ENCODE results near the gene CNTN5.

The CNTN5 gene

GRCh38 chr11:99489581-99489980, 468.8 kb downstream of the CNTN5 start:
- no peaks in the 10 kb centered on the region for H3K4me1 ChIP-seq (ENCODE audit: control insufficient read depth, insufficient read depth, low read length)
- no peak overlapping the region for H3K9ac ChIP-seq (ENCODE audit: low read depth, low read length)
- no peaks in the 10 kb centered on the region for H3K27me3 ChIP-seq (ENCODE audit: control insufficient read depth, insufficient read depth, low read length)
- no peak overlapping the region for H3K4me3 ChIP-seq (ENCODE audit: low read depth, low read length)
- no peaks in the 10 kb centered on the region for H3K9me3 ChIP-seq (ENCODE audit: control insufficient read depth, insufficient read depth, low read length)
- no peaks in the 10 kb centered on the region for H3K36me3 ChIP-seq (ENCODE audit: control insufficient read depth, insufficient read depth, low read length)

- H3K4me3 ChIP-seq (ENCODE audit: low read depth, low read length): no peak overlapping the region
- H3K9ac ChIP-seq (ENCODE audit: low read depth, low read length): no peak overlapping the region
- H3K27me3 ChIP-seq (ENCODE audit: control insufficient read depth, insufficient read depth, low read length): no peaks in the 10 kb centered on the region
- no peaks in the 10 kb centered on the region for H3K36me3 ChIP-seq (ENCODE audit: control insufficient read depth, insufficient read depth, low read length)
- H3K4me1 ChIP-seq (ENCODE audit: control insufficient read depth, insufficient read depth, low read length): no peaks in the 10 kb centered on the region
- H3K9me3 ChIP-seq (ENCODE audit: control insufficient read depth, insufficient read depth, low read length): no peaks in the 10 kb centered on the region
These were observed 473.3 kb downstream of the CNTN5 start for GRCh38 chr11:99494065-99494464.

GRCh38 chr11:99501655-99502054, 480.9 kb downstream of the CNTN5 start:
- Histone ChIP-seq H3K9me3 (ENCODE audit: control insufficient read depth, insufficient read depth, low read length) (no peaks in the 10 kb centered on the region), H3K4me3 (ENCODE audit: low read depth, low read length) (no peak overlapping the region), H3K9ac (ENCODE audit: low read depth, low read length) (no peak overlapping the region)

DNA sequence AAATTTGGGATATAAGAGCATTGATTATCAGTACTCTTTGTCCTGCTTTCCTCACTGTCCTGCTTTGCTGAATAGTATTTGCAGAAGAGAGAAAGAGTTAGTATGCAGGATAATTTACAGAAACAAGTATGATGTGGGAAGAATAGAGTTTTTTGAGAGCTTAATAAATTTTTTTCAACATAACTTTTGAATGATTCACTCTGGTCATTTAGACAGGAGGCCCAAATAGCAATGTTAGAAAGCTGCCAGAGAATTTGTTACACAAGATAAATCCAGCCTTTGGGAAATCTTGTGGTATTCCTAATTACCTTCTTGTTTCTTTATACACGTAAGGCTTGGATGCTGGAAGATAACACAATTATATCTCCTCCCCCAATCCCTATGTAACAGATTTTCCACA, 484.6 kb downstream of the CNTN5 start:
- Histone ChIP-seq H3K9ac (ENCODE audit: low read depth, low read length) (no peak overlapping the region), H3K9me3 (ENCODE audit: control insufficient read depth, insufficient read depth, low read length) (no peaks in the 10 kb centered on the region), H3K4me3 (ENCODE audit: low read depth, low read length) (no peak overlapping the region), H3K4me1 (ENCODE audit: control insufficient read depth, insufficient read depth, low read length) (no peaks in the 10 kb centered on the region), H3K27me3 (ENCODE audit: control insufficient read depth, insufficient read depth, low read length) (no peaks in the 10 kb centered on the region), H3K36me3 (ENCODE audit: control insufficient read depth, insufficient read depth, low read length) (no peaks in the 10 kb centered on the region)

More at GRCh38 chr11:99501655-99502054, 480.9 kb downstream of the CNTN5 start:
- Histone ChIP-seq H3K4me1 (ENCODE audit: control insufficient read depth, insufficient read depth, low read length) (no peaks in the 10 kb centered on the region), H3K27me3 (ENCODE audit: control insufficient read depth, insufficient read depth, low read length) (no peaks in the 10 kb centered on the region), H3K36me3 (ENCODE audit: control insufficient read depth, insufficient read depth, low read length) (no peaks in the 10 kb centered on the region)

DNA sequence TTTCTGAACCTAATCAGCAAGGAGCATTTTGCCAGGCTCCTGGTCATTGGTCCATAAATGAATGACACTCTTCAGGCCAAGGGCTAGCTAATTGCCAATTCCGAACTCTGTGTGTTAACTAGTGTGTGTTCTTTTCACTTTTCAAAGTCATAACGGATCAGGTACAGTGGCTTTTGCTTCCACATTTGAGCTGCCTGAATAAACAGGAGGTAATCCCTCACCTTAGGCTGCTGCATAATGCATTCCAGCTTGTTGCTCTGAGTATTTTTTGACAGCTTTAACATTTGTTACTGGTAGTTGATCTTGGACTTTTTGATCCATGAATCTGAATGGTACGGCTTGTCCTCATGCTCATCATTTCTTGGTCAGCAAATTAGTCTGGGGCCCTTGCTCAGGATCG, 485.1 kb downstream of the CNTN5 start:
- H3K27me3 ChIP-seq (ENCODE audit: control insufficient read depth, insufficient read depth, low read length): no peaks in the 10 kb centered on the region
- no peak overlapping the region for H3K9ac ChIP-seq (ENCODE audit: low read depth, low read length)
- no peaks in the 10 kb centered on the region for H3K36me3 ChIP-seq (ENCODE audit: control insufficient read depth, insufficient read depth, low read length)
- no peaks in the 10 kb centered on the region for H3K4me1 ChIP-seq (ENCODE audit: control insufficient read depth, insufficient read depth, low read length)
- no peaks in the 10 kb centered on the region for H3K9me3 ChIP-seq (ENCODE audit: control insufficient read depth, insufficient read depth, low read length)
- no peak overlapping the region for H3K4me3 ChIP-seq (ENCODE audit: low read depth, low read length)

GRCh38 chr11:99509863-99510262, 489.1 kb downstream of the CNTN5 start:
- no peaks in the 10 kb centered on the region for H3K27me3 ChIP-seq (ENCODE audit: control insufficient read depth, insufficient read depth, low read length)
- no peaks in the 10 kb centered on the region for H3K4me1 ChIP-seq (ENCODE audit: control insufficient read depth, insufficient read depth, low read length)
- no peaks in the 10 kb centered on the region for H3K9me3 ChIP-seq (ENCODE audit: control insufficient read depth, insufficient read depth, low read length)
- no peak overlapping the region for H3K4me3 ChIP-seq (ENCODE audit: low read depth, low read length)
- no peak overlapping the region for H3K9ac ChIP-seq (ENCODE audit: low read depth, low read length)
- H3K36me3 ChIP-seq (ENCODE audit: control insufficient read depth, insufficient read depth, low read length): no peaks in the 10 kb centered on the region

GRCh38 chr11:99513368-99513767, 492.6 kb downstream of the CNTN5 start:
- Histone ChIP-seq H3K4me1 (ENCODE audit: control insufficient read depth, insufficient read depth, low read length) (no peaks in the 10 kb centered on the region), H3K4me3 (ENCODE audit: low read depth, low read length) (no peak overlapping the region), H3K9ac (ENCODE audit: low read depth, low read length) (no peak overlapping the region), H3K27me3 (ENCODE audit: control insufficient read depth, insufficient read depth, low read length) (no peaks in the 10 kb centered on the region), H3K9me3 (ENCODE audit: control insufficient read depth, insufficient read depth, low read length) (no peaks in the 10 kb centered on the region), H3K36me3 (ENCODE audit: control insufficient read depth, insufficient read depth, low read length) (no peaks in the 10 kb centered on the region)

- Histone ChIP-seq H3K9ac (ENCODE audit: low read depth, low read length) (no peak overlapping the region), H3K9me3 (ENCODE audit: control insufficient read depth, insufficient read depth, low read length) (no peaks in the 10 kb centered on the region), H3K27me3 (ENCODE audit: control insufficient read depth, insufficient read depth, low read length) (no peaks in the 10 kb centered on the region), H3K36me3 (ENCODE audit: control insufficient read depth, insufficient read depth, low read length) (no peaks in the 10 kb centered on the region), H3K4me3 (ENCODE audit: low read depth, low read length) (no peak overlapping the region), H3K4me1 (ENCODE audit: control insufficient read depth, insufficient read depth, low read length) (peaks cover 5% of the 10 kb centered on the region)
These were observed 498.3 kb downstream of the CNTN5 start for GRCh38 chr11:99519095-99519494.

- Histone ChIP-seq H3K4me3 (ENCODE audit: low read depth, low read length) (no peak overlapping the region), H3K36me3 (ENCODE audit: control insufficient read depth, insufficient read depth, low read length) (no peaks in the 10 kb centered on the region), H3K4me1 (ENCODE audit: control insufficient read depth, insufficient read depth, low read length) (peaks cover 5% of the 10 kb centered on the region), H3K27me3 (ENCODE audit: control insufficient read depth, insufficient read depth, low read length) (no peaks in the 10 kb centered on the region), H3K9ac (ENCODE audit: low read depth, low read length) (no peak overlapping the region), H3K9me3 (ENCODE audit: control insufficient read depth, insufficient read depth, low read length) (no peaks in the 10 kb centered on the region)
These were observed 501.9 kb downstream of the CNTN5 start for GRCh38 chr11:99522467-99523173.

GRCh38 chr11:99531468-99531867, 510.7 kb downstream of the CNTN5 start:
- H3K4me3 ChIP-seq (ENCODE audit: low read depth, low read length): no peak overlapping the region
- no peaks in the 10 kb centered on the region for H3K4me1 ChIP-seq (ENCODE audit: control insufficient read depth, insufficient read depth, low read length)
- no peaks in the 10 kb centered on the region for H3K9me3 ChIP-seq (ENCODE audit: control insufficient read depth, insufficient read depth, low read length)
- H3K9ac ChIP-seq (ENCODE audit: low read depth, low read length): no peak overlapping the region
- no peaks in the 10 kb centered on the region for H3K27me3 ChIP-seq (ENCODE audit: control insufficient read depth, insufficient read depth, low read length)
- H3K36me3 ChIP-seq (ENCODE audit: control insufficient read depth, insufficient read depth, low read length): no peaks in the 10 kb centered on the region

DNA sequence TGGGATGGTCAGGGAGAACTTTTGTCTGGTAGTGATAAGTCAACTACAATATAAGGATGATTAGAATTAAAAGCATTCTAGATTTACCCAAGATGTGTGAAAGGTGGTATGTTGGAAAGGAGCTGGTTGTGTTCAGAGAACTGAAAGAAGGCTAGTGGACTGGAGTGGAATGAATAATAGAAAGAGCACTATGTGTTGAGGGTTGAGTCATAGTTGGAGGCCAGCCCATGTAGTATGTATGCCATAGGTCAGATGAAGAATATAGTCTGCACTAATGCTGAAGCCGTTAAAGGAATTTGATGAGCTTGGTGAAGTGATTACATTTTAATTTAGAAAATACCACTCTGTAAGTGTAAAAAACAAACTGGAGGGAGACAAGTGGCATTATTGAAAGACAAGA, 514.1 kb downstream of the CNTN5 start:
- no peak overlapping the region for H3K4me3 ChIP-seq (ENCODE audit: low read depth, low read length)
- H3K4me1 ChIP-seq (ENCODE audit: control insufficient read depth, insufficient read depth, low read length): no peaks in the 10 kb centered on the region
- no peaks in the 10 kb centered on the region for H3K9me3 ChIP-seq (ENCODE audit: control insufficient read depth, insufficient read depth, low read length)
- no peak overlapping the region for H3K9ac ChIP-seq (ENCODE audit: low read depth, low read length)
- H3K27me3 ChIP-seq (ENCODE audit: control insufficient read depth, insufficient read depth, low read length): no peaks in the 10 kb centered on the region
- no peaks in the 10 kb centered on the region for H3K36me3 ChIP-seq (ENCODE audit: control insufficient read depth, insufficient read depth, low read length)

- H3K4me3 ChIP-seq (ENCODE audit: low read depth, low read length): no peak overlapping the region
- H3K27me3 ChIP-seq (ENCODE audit: control insufficient read depth, insufficient read depth, low read length): no peaks in the 10 kb centered on the region
- H3K36me3 ChIP-seq (ENCODE audit: control insufficient read depth, insufficient read depth, low read length): no peaks in the 10 kb centered on the region
These were observed 514.7 kb downstream of the CNTN5 start for GRCh38 chr11:99535406-99535805.

More at GRCh38 chr11:99535406-99535805, 514.7 kb downstream of the CNTN5 start:
- Histone ChIP-seq H3K9ac (ENCODE audit: low read depth, low read length) (no peak overlapping the region), H3K9me3 (ENCODE audit: control insufficient read depth, insufficient read depth, low read length) (no peaks in the 10 kb centered on the region), H3K4me1 (ENCODE audit: control insufficient read depth, insufficient read depth, low read length) (no peaks in the 10 kb centered on the region)
